Stimulated activated naive CD8-positive, alpha-beta T cell treated with anti-CD3 and anti-CD28 coated beads, Interleukin-15, Interleukin-2, amounts not matched to agents 100 ng/mL and 50 ng/mL, for 24 hours (primary cell): ENCODE results near the gene BRF1.
A peak's percentile ranks its signal among the peaks of the same experiment; 100 is the strongest.

Experiments
- H3K27ac Mint-ChIP-seq: one replicate; pipeline ENCODE4 v1.8.0; 2021; ENCODE audit warnings: mild to moderate bottlenecking, mixed read lengths
- H3K27me3 Mint-ChIP-seq: one replicate; pipeline ENCODE4 v1.8.0; 2021; ENCODE audit warnings: mixed read lengths
- H3K36me3 Mint-ChIP-seq: one replicate; pipeline ENCODE4 v1.8.0; 2021; ENCODE audit warnings: low read depth, mixed read lengths
- H3K4me1 Mint-ChIP-seq: one replicate; pipeline ENCODE4 v1.8.0; 2021; ENCODE audit warnings: low read depth, mixed read lengths
- H3K4me3 Mint-ChIP-seq: one replicate; pipeline ENCODE4 v1.8.0; 2021; ENCODE audit warnings: mild to moderate bottlenecking, mixed read lengths
- H3K9me3 Mint-ChIP-seq: one replicate; pipeline ENCODE4 v1.8.0; 2021; ENCODE audit warnings: mixed read lengths

The BRF1 gene

DNA sequence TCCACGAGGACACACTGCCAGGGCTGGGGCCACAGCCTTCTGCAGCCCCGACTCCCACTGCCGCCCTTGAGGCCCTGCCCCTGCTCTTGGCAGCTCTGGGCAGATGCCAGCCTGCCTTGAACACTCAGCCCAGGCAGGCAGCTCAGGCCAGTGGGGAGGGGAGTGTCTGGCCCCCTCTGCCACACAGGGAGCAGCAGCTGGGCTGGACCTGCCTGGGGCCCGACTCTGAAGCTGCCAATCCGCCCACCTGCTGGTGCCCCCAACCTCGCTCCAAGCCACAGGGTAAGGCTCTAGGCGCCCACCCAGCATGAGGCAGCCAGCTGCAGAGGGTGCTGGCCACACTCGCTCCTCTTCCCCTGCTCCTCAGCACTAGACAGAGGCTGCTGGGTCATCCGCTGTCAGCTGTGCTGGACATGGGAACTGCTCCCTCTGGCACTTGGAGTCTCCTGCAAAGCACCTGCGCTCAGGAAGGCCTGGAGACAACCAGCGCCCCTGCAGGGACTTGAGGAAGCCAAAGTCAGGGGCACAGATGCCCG is 95.1 kb downstream of the BRF1 start:
- Mint-ChIP-seq H3K9me3 (no peaks in the 10 kb centered on the region), H3K27me3 (no peaks in the 10 kb centered on the region), H3K4me1 (peaks cover 14% of the 10 kb centered on the region), H3K27ac (no peak overlapping the region), H3K4me3 (no peak overlapping the region), H3K36me3 (no peaks in the 10 kb centered on the region)

- Mint-ChIP-seq H3K36me3 (no peaks in the 10 kb centered on the region), H3K4me3 (no peak overlapping the region), H3K27ac (no peak overlapping the region), H3K27me3 (no peaks in the 10 kb centered on the region), H3K9me3 (no peaks in the 10 kb centered on the region), H3K4me1 (peaks cover 14% of the 10 kb centered on the region)
These were observed 95.7 kb downstream of the BRF1 start for GRCh38 chr14:105204931-105205672.

DNA sequence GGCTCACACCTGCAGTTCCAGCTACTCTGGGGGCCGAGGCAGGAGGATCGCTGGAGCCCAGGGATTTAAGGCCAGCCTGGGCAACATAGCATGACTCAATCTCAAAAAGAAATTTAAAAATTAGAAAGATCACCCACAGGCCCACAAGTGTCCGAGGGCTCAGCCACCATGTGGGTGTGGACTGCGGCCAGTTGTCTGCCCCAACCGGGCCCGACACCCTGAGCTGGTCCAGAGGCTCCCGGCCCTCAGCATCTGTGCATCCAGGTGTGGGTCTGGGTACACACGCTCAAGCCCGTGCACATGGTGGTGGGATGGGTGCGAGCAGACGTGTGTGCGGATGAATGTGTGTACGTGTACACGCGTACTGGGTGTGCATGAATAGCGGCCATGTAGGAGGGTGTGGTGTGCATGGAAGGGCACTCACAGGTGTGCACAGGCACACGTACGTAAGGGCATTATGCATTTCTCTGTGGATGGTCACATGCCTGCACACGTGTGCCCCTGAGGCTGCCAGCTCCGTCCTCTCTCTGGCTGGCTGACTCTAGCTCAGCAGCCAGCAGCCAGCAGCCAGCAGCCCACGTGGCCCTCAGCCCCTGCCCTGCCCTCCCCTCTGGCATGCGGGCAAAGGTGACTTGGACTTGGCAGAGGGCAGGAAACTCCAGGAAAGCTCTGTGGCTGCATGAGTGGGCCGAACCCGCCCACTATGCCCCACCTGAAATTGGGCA is 96.4 kb downstream of the BRF1 start:
- no peaks in the 10 kb centered on the region for H3K9me3 Mint-ChIP-seq
- no peaks in the 10 kb centered on the region for H3K36me3 Mint-ChIP-seq
- H3K4me1 Mint-ChIP-seq: peaks cover 14% of the 10 kb centered on the region
- no peak overlapping the region for H3K27ac Mint-ChIP-seq
- H3K27me3 Mint-ChIP-seq: peaks cover 3% of the 10 kb centered on the region
- H3K4me3 Mint-ChIP-seq: no peak overlapping the region

GRCh38 chr14:105203701-105204100 is 97.1 kb downstream of the BRF1 start:
- Mint-ChIP-seq H3K9me3 (no peaks in the 10 kb centered on the region), H3K27ac (no peak overlapping the region), H3K27me3 (peaks cover 4% of the 10 kb centered on the region), H3K4me1 (peaks cover 14% of the 10 kb centered on the region), H3K4me3 (no peak overlapping the region), H3K36me3 (no peaks in the 10 kb centered on the region)

GRCh38 chr14:105203057-105203531 is 97.7 kb downstream of the BRF1 start:
- H3K4me3 Mint-ChIP-seq: no peak overlapping the region
- H3K27me3 Mint-ChIP-seq: peaks cover 7% of the 10 kb centered on the region
- H3K36me3 Mint-ChIP-seq: no peaks in the 10 kb centered on the region
- H3K9me3 Mint-ChIP-seq: no peaks in the 10 kb centered on the region
- no peak overlapping the region for H3K27ac Mint-ChIP-seq
- H3K4me1 Mint-ChIP-seq: peaks cover 14% of the 10 kb centered on the region

DNA sequence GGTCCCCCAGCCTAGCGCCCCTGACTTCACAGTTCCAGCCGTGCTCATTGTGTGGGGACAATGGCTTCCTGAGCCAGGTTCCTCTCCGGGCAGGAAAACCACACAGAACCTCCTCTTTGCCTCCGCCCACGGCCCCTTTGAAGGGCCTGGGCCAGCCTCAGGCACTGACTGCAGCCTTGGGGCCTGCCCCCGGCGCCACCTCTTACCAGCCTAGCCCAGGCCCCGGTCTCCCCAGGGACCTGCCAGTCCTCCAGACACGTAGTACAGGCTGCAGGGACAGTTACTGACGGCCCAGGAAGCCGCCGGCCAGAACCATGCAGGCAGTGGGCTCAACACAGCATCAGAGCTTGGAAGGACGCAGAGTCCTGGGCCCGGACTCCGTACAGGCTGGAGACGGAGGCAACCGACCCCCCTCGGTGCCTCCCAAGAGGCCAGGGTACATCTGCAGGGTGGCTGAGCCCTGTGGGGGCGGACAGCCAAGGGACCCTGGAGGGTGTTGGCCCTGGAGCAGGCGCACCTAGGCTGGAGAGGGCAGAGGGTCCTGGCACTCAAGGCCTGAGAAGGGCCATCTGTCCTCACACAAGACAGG is 98.8 kb downstream of the BRF1 start:
- Mint-ChIP-seq H3K4me3 (peak overlapping the region; percentile 20), H3K27ac (no peak overlapping the region), H3K4me1 (peaks cover 14% of the 10 kb centered on the region), H3K27me3 (peaks cover 9% of the 10 kb centered on the region), H3K9me3 (no peaks in the 10 kb centered on the region), H3K36me3 (no peaks in the 10 kb centered on the region)

GRCh38 chr14:105201156-105201924 is 99.5 kb downstream of the BRF1 start:
- peaks cover 9% of the 10 kb centered on the region for H3K27me3 Mint-ChIP-seq
- H3K9me3 Mint-ChIP-seq: no peaks in the 10 kb centered on the region
- peak overlapping the region; percentile 20 for H3K4me3 Mint-ChIP-seq
- H3K4me1 Mint-ChIP-seq: peaks cover 14% of the 10 kb centered on the region
- no peaks in the 10 kb centered on the region for H3K36me3 Mint-ChIP-seq
- H3K27ac Mint-ChIP-seq: no peak overlapping the region

DNA sequence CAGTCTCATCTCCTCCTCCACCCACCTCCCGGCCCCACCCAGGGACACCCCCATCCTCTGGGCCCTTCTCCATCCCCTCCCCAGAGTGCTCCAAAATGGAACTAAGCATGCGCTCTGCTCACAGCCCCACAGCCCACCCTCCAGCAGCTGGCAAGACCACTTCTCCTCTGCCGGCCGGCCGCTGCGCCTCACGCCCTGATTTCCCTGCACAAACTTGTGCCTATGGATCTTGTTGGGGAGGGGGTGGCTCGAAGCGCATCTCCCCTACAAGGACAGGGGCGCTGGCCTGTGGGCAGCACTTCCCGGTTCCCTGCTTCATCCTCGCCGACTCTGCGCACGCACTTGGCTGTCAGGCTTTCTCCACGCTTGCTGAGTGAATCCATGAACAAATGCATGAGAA is 100.2 kb downstream of the BRF1 start:
- Mint-ChIP-seq H3K27me3 (peaks cover 12% of the 10 kb centered on the region), H3K36me3 (no peaks in the 10 kb centered on the region), H3K9me3 (no peaks in the 10 kb centered on the region), H3K4me3 (no peak overlapping the region), H3K4me1 (peaks cover 16% of the 10 kb centered on the region), H3K27ac (no peak overlapping the region)

- peaks cover 20% of the 10 kb centered on the region for H3K4me1 Mint-ChIP-seq
- H3K27me3 Mint-ChIP-seq: peaks cover 14% of the 10 kb centered on the region
- no peak overlapping the region for H3K4me3 Mint-ChIP-seq
- no peak overlapping the region for H3K27ac Mint-ChIP-seq
- no peaks in the 10 kb centered on the region for H3K36me3 Mint-ChIP-seq
- no peaks in the 10 kb centered on the region for H3K9me3 Mint-ChIP-seq
These were observed 100.7 kb downstream of the BRF1 start for GRCh38 chr14:105200074-105200473.

- Mint-ChIP-seq H3K27ac (no peak overlapping the region), H3K36me3 (no peaks in the 10 kb centered on the region), H3K27me3 (peaks cover 20% of the 10 kb centered on the region), H3K4me3 (no peak overlapping the region), H3K9me3 (no peaks in the 10 kb centered on the region), H3K4me1 (peaks cover 26% of the 10 kb centered on the region)
These were observed 101.7 kb downstream of the BRF1 start for GRCh38 chr14:105199093-105199492.

- Mint-ChIP-seq H3K4me3 (no peak overlapping the region), H3K4me1 (peaks cover 31% of the 10 kb centered on the region), H3K27me3 (peaks cover 23% of the 10 kb centered on the region), H3K9me3 (no peaks in the 10 kb centered on the region), H3K36me3 (no peaks in the 10 kb centered on the region), H3K27ac (no peak overlapping the region)
These were observed 102.2 kb downstream of the BRF1 start for GRCh38 chr14:105198588-105198987.

- no peak overlapping the region for H3K27ac Mint-ChIP-seq
- no peaks in the 10 kb centered on the region for H3K36me3 Mint-ChIP-seq
- H3K27me3 Mint-ChIP-seq: peaks cover 23% of the 10 kb centered on the region
- no peak overlapping the region for H3K4me3 Mint-ChIP-seq
- H3K9me3 Mint-ChIP-seq: no peaks in the 10 kb centered on the region
- peaks cover 30% of the 10 kb centered on the region for H3K4me1 Mint-ChIP-seq
These were observed 103.6 kb downstream of the BRF1 start for GRCh38 chr14:105197211-105197641.

DNA sequence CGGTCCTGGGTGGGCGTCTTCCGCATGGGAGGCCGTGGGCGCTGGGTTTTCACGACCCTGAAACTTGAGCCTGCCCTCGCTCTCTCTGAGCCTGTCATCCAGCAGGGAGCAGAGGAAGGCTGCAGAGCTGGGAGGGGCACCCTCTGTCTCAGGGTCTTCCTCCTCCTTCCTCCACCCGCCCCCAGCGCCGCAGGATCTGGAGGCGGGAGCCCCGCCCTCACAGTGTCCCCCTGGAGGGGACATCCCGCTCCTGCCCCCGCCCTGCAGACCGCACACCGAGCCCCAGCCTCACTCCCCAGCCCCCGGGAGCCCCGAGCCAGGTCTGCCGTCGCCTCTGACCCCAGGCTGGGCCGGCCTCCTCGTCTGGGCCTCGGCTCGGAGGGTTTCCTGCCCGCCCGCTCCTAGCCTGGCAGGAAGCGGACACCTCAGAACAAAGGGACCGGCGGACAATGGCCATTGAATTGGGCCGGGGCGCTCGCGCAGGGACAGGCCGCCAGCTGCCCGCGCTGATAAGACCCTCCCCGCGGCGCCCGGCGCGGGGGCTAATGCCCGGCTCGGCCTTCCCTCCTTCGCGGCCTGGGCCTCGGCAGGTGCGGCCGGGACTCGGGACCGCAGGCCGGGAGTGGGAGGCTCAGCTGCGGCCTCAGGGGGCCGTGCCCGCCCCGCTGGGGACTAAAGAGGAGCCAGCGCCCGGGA is 104.4 kb downstream of the BRF1 start:
- H3K9me3 Mint-ChIP-seq: no peaks in the 10 kb centered on the region
- no peak overlapping the region for H3K4me3 Mint-ChIP-seq
- peaks cover 23% of the 10 kb centered on the region for H3K27me3 Mint-ChIP-seq
- peaks cover 23% of the 10 kb centered on the region for H3K4me1 Mint-ChIP-seq
- H3K27ac Mint-ChIP-seq: no peak overlapping the region
- H3K36me3 Mint-ChIP-seq: no peaks in the 10 kb centered on the region
